Osteoblast (primary cell): ENCODE results near the gene GPR89B. TPM values are rescaled to one million over a fixed set of nuclear protein-coding genes. Genes with fewer than 3 reads are reported as not detected.

Source experiments
- DNase-seq: peaks from one replicate; pipeline ENCODE4 v3.0.0; 2011; ENCODE audit warnings: low spot score, mixed read lengths; ENCODE audit not compliant: insufficient read length; ENCODE audit errors: missing footprints
- H2AFZ ChIP-seq: 2 replicates; pipeline ENCODE4 v1.6.0; 2011; ENCODE audit warnings: mild to moderate bottlenecking, low read length
- H3K27ac ChIP-seq: 2 replicates; pipeline ENCODE4 v1.5.1; 2011; ENCODE audit warnings: mild to moderate bottlenecking, low read depth, low read length, moderate library complexity
- H3K27me3 ChIP-seq: 2 replicates; pipeline ENCODE4 v1.6.0; 2012; ENCODE audit warnings: mild to moderate bottlenecking, control low read depth, inconsistent platforms, low read length, moderate library complexity; ENCODE audit not compliant: insufficient read depth
- H3K36me3 ChIP-seq: 2 replicates; pipeline ENCODE4 v1.5.1; 2011; ENCODE audit warnings: mild to moderate bottlenecking, low read length, control low read depth, moderate library complexity; ENCODE audit not compliant: insufficient read depth
- H3K4me1 ChIP-seq: 2 replicates; pipeline ENCODE4 v1.5.1; 2011; ENCODE audit warnings: mild to moderate bottlenecking, low read length, control low read depth, moderate library complexity; ENCODE audit not compliant: insufficient read depth
- H3K4me2 ChIP-seq: 2 replicates; pipeline ENCODE4 v1.6.0; 2011; ENCODE audit warnings: mild to moderate bottlenecking, low read length; ENCODE audit not compliant: insufficient read depth
- H3K4me3 ChIP-seq: fragments of 200-600 bp; sonication (generic); 3 replicates; pipeline ENCODE4 v1.5.1; 2012; ENCODE audit warnings: mild to moderate bottlenecking, low read length, inconsistent platforms; ENCODE audit not compliant: insufficient read depth
- H3K79me2 ChIP-seq: 2 replicates; pipeline ENCODE4 v1.6.0; 2012; ENCODE audit warnings: mild to moderate bottlenecking, low read length, control low read depth, inconsistent platforms; ENCODE audit not compliant: insufficient read depth
- H3K9me3 ChIP-seq: 2 replicates; pipeline ENCODE4 v1.5.1; 2011; ENCODE audit warnings: low read depth, low read length, control low read depth
- H4K20me1 ChIP-seq: 2 replicates; pipeline ENCODE4 v1.6.0; 2012; ENCODE audit warnings: mild to moderate bottlenecking, low read length, control low read depth; ENCODE audit not compliant: insufficient read depth
- CTCF ChIP-seq: IDR thresholded peaks from 2 replicates; pipeline ENCODE4 v1.5.1; 2011; ENCODE audit warnings: mild to moderate bottlenecking, low read depth, low read length, moderate library complexity; ENCODE audit errors: extremely low read depth
- total RNA-seq: library from RNA; depleted of rRNA; stranded (reverse); fragments of >200 nt; gene quantifications from 2 replicates; pipeline ENCODE4 v1.2.3, GENCODE V29; 2012

The GPR89B gene
- total RNA-seq, 1 donor, result 11.9 TPM

- Histone ChIP-seq H2AFZ (no peak overlapping the region), H3K27me3 (peaks cover 9% of the 10 kb centered on the region), H3K4me3 (no peak overlapping the region), H3K9me3 (no peaks in the 10 kb centered on the region), H3K4me1 (no peaks in the 10 kb centered on the region), H4K20me1 (no peaks in the 10 kb centered on the region), H3K27ac (no peak overlapping the region), H3K36me3 (no peaks in the 10 kb centered on the region), H3K79me2 (no peaks in the 10 kb centered on the region), H3K4me2 (no peak overlapping the region)
- DNase-seq, result peak; percentile 67
- TF ChIP-seq CTCF, result no peak
Observed at GRCh38 chr1:147904726-147905125, 23.5 kb upstream of the GPR89B start.

- Histone ChIP-seq H3K27me3 (peaks cover 17% of the 10 kb centered on the region), H3K27ac (no peak overlapping the region), H3K79me2 (no peaks in the 10 kb centered on the region), H3K36me3 (no peaks in the 10 kb centered on the region), H3K9me3 (no peaks in the 10 kb centered on the region), H3K4me1 (no peaks in the 10 kb centered on the region), H4K20me1 (no peaks in the 10 kb centered on the region), H3K4me2 (no peak overlapping the region), H2AFZ (no peak overlapping the region), H3K4me3 (no peak overlapping the region)
- TF ChIP-seq CTCF, result no peak
- no peak for DNase-seq
Observed at GRCh38 chr1:147907786-147908509, 20.3 kb upstream of the GPR89B start.

GRCh38 chr1:147912553-147912952 lies 15.7 kb upstream of the GPR89B start:
- Histone ChIP-seq H3K79me2 (no peaks in the 10 kb centered on the region), H3K27me3 (peaks cover 13% of the 10 kb centered on the region), H3K4me3 (no peak overlapping the region), H3K36me3 (no peaks in the 10 kb centered on the region), H3K4me1 (no peaks in the 10 kb centered on the region), H4K20me1 (no peaks in the 10 kb centered on the region), H3K9me3 (no peaks in the 10 kb centered on the region), H2AFZ (no peak overlapping the region), H3K4me2 (no peak overlapping the region), H3K27ac (no peak overlapping the region)
- no peak for TF ChIP-seq CTCF
- DNase-seq, result no peak

- no peak overlapping the region for H3K4me2 ChIP-seq
- peaks cover 13% of the 10 kb centered on the region for H3K27me3 ChIP-seq
- no peaks in the 10 kb centered on the region for H3K9me3 ChIP-seq
- no peaks in the 10 kb centered on the region for H4K20me1 ChIP-seq
- H3K79me2 ChIP-seq, result no peaks in the 10 kb centered on the region
- no peak overlapping the region for H3K27ac ChIP-seq
- no peak overlapping the region for H2AFZ ChIP-seq
- DNase-seq, result no peak
- no peak overlapping the region for H3K4me3 ChIP-seq
- no peaks in the 10 kb centered on the region for H3K4me1 ChIP-seq
- TF ChIP-seq CTCF, result no peak
- no peaks in the 10 kb centered on the region for H3K36me3 ChIP-seq
Observed at GRCh38 chr1:147913362-147913942, 14.8 kb upstream of the GPR89B start.
